ENCODE results near the gene LSAMP. TPM values are rescaled to one million over a fixed set of nuclear protein-coding genes. Genes with fewer than 3 reads are reported as not detected.

LSAMP gene
- total RNA-seq, 1 donor from 2014 or later = 18.0 TPM

- Mint-ChIP-seq H3K27ac (no peak overlapping the region), H3K4me1 (peaks cover 25% of the 10 kb centered on the region), H3K4me3 (no peak overlapping the region), H3K9me3 (peaks cover 2% of the 10 kb centered on the region), H3K36me3 (peaks cover 2% of the 10 kb centered on the region), H3K27me3 (ENCODE audit: insufficient read depth, low read depth) (no peaks in the 10 kb centered on the region)
- H3K79me2 ChIP-seq (ENCODE audit: low read depth) = no peaks in the 10 kb centered on the region
- no peaks in the 10 kb centered on the region for H4K20me1 ChIP-seq (ENCODE audit: low read depth)
- DNase-seq (ENCODE audit: low spot score) = peak; percentile 26
- H3K4me3 ChIP-seq = no peak overlapping the region
- H3K27me3 ChIP-seq = no peaks in the 10 kb centered on the region
- peak overlapping the region; percentile 65 for H2AFZ ChIP-seq (replicated peaks)
- H3F3A ChIP-seq (ENCODE audit: low read depth) = no peaks in the 10 kb centered on the region
- no peaks in the 10 kb centered on the region for H3K9me3 ChIP-seq (ENCODE audit: low read depth)
- no peak overlapping the region for H3K4me2 ChIP-seq
- no peaks in the 10 kb centered on the region for H3K36me3 ChIP-seq
- H3K27ac ChIP-seq = no peak overlapping the region
- H3K9ac ChIP-seq = no peak overlapping the region
- TF ChIP-seq CTCF (IDR thresholded peaks at IDR 0.05) = peak; percentile 60
- TF ChIP-seq EZH2 (IDR thresholded peaks at IDR 0.05) = no peak
- peaks cover 5% of the 10 kb centered on the region for H3K4me1 ChIP-seq
Observed at GRCh38 chr3:115922681-115923347, 522.5 kb downstream of the LSAMP start.

GRCh38 chr3:115921711-115922110, 523.6 kb downstream of the LSAMP start:
- no peak for TF ChIP-seq CTCF (IDR thresholded peaks at IDR 0.05)
- Histone ChIP-seq H3K9ac (no peak overlapping the region), H3K27me3 (no peaks in the 10 kb centered on the region), H3K4me2 (no peak overlapping the region), H3K79me2 (ENCODE audit: low read depth) (no peaks in the 10 kb centered on the region), H3F3A (ENCODE audit: low read depth) (no peaks in the 10 kb centered on the region), H3K4me1 (peaks cover 5% of the 10 kb centered on the region), H4K20me1 (ENCODE audit: low read depth) (no peaks in the 10 kb centered on the region), H3K4me3 (no peak overlapping the region), H3K36me3 (no peaks in the 10 kb centered on the region), H3K9me3 (ENCODE audit: low read depth) (no peaks in the 10 kb centered on the region), H3K27ac (no peak overlapping the region), H2AFZ (replicated peaks) (no peak overlapping the region)
- Mint-ChIP-seq H3K36me3 (peaks cover 2% of the 10 kb centered on the region), H3K9me3 (peaks cover 2% of the 10 kb centered on the region), H3K27ac (no peak overlapping the region), H3K4me3 (no peak overlapping the region), H3K4me1 (peaks cover 21% of the 10 kb centered on the region), H3K27me3 (ENCODE audit: insufficient read depth, low read depth) (no peaks in the 10 kb centered on the region)
- no peak for DNase-seq (ENCODE audit: low spot score)

GRCh38 chr3:115918900-115919299, 526.4 kb downstream of the LSAMP start:
- H3K36me3 Mint-ChIP-seq = peaks cover 2% of the 10 kb centered on the region
- no peak overlapping the region for H3K27ac Mint-ChIP-seq
- H3K9me3 ChIP-seq (ENCODE audit: low read depth) = no peaks in the 10 kb centered on the region
- peaks cover 2% of the 10 kb centered on the region for H3K9me3 Mint-ChIP-seq
- H3F3A ChIP-seq (ENCODE audit: low read depth) = no peaks in the 10 kb centered on the region
- no peaks in the 10 kb centered on the region for H3K79me2 ChIP-seq (ENCODE audit: low read depth)
- H3K36me3 ChIP-seq = no peaks in the 10 kb centered on the region
- peaks cover 22% of the 10 kb centered on the region for H3K4me1 Mint-ChIP-seq
- no peaks in the 10 kb centered on the region for H3K27me3 ChIP-seq
- no peak overlapping the region for H3K9ac ChIP-seq
- H3K27ac ChIP-seq = no peak overlapping the region
- no peak overlapping the region for H2AFZ ChIP-seq (replicated peaks)
- no peak overlapping the region for H3K4me3 ChIP-seq
- DNase-seq (ENCODE audit: low spot score) = no peak
- H3K4me2 ChIP-seq = no peak overlapping the region
- H3K4me3 Mint-ChIP-seq = no peak overlapping the region
- H4K20me1 ChIP-seq (ENCODE audit: low read depth) = no peaks in the 10 kb centered on the region
- peaks cover 1% of the 10 kb centered on the region for H3K4me1 ChIP-seq
- no peaks in the 10 kb centered on the region for H3K27me3 Mint-ChIP-seq (ENCODE audit: insufficient read depth, low read depth)
- TF ChIP-seq EZH2 (IDR thresholded peaks at IDR 0.05) = no peak
- TF ChIP-seq CTCF (IDR thresholded peaks at IDR 0.05) = no peak
- no peak for TF ChIP-seq EZH2phosphoT487 (IDR thresholded peaks at IDR 0.05)

Measured in neural progenitor cell (in vitro differentiated cells).